IMR-90 (cell line): ENCODE measurements around the gene BMP5.

Experiments
- CEBPB ChIP-seq: IDR thresholded peaks from 2 replicates; pipeline ENCODE4 v1.6.1; 2012; ENCODE audit warnings: low read depth, low read length, improper control_type of control experiment
- CHD1 ChIP-seq: IDR thresholded peaks from 2 replicates; pipeline ENCODE4 v1.6.1; 2012; ENCODE audit warnings: low read depth, low read length, improper control_type of control experiment
- FOS ChIP-seq: fragments of 150-350 bp; IDR thresholded peaks from 2 replicates; pipeline ENCODE4 v1.6.1; 2016; ENCODE audit warnings: low read depth, low read length
- MAFK ChIP-seq: IDR thresholded peaks from 2 replicates; pipeline ENCODE4 v1.6.1; 2012; ENCODE audit warnings: low read depth, low read length, improper control_type of control experiment
- MXI1 ChIP-seq: IDR thresholded peaks from 2 replicates; pipeline ENCODE4 v1.6.1; 2012; ENCODE audit warnings: low read depth, mild to moderate bottlenecking, low read length, moderate library complexity, borderline replicate concordance
- POLR2A ChIP-seq: IDR thresholded peaks from 2 replicates; pipeline ENCODE4 v1.6.1; 2012; ENCODE audit warnings: mild to moderate bottlenecking, low read depth, low read length
- RAD21 ChIP-seq: IDR thresholded peaks from 2 replicates; pipeline ENCODE4 v1.6.1; 2012; ENCODE audit warnings: low read length, improper control_type of control experiment
- RCOR1 ChIP-seq: IDR thresholded peaks from 2 replicates; pipeline ENCODE4 v1.6.1; 2012; ENCODE audit warnings: mild to moderate bottlenecking, low read length, improper control_type of control experiment; ENCODE audit not compliant: insufficient replicate concordance
- RFX5 ChIP-seq: IDR thresholded peaks from 2 replicates; pipeline ENCODE4 v1.8.0; 2012; ENCODE audit warnings: low read depth, mild to moderate bottlenecking, low read length, moderate library complexity
- SMC3 ChIP-seq: fragments of 150-350 bp; IDR thresholded peaks from 2 replicates; pipeline ENCODE4 v1.6.1; 2016; ENCODE audit warnings: low read depth, mild to moderate bottlenecking, antibody characterized with exemption, low read length, moderate library complexity
- TF ChIP-seq, protein P1 (sequence below): conservative IDR thresholded peaks from 2 replicates; pipeline ENCODE4 v1.5.1; 2012; ENCODE audit warnings: mild to moderate bottlenecking, low read depth, low read length, improper control_type of control experiment
- TF ChIP-seq, protein P2 (sequence below): fragments of 150-350 bp; IDR thresholded peaks from 2 replicates; pipeline ENCODE4 v1.6.1; 2017; ENCODE audit warnings: mild to moderate bottlenecking, antibody characterized with exemption, low read length, low read depth

DNA sequence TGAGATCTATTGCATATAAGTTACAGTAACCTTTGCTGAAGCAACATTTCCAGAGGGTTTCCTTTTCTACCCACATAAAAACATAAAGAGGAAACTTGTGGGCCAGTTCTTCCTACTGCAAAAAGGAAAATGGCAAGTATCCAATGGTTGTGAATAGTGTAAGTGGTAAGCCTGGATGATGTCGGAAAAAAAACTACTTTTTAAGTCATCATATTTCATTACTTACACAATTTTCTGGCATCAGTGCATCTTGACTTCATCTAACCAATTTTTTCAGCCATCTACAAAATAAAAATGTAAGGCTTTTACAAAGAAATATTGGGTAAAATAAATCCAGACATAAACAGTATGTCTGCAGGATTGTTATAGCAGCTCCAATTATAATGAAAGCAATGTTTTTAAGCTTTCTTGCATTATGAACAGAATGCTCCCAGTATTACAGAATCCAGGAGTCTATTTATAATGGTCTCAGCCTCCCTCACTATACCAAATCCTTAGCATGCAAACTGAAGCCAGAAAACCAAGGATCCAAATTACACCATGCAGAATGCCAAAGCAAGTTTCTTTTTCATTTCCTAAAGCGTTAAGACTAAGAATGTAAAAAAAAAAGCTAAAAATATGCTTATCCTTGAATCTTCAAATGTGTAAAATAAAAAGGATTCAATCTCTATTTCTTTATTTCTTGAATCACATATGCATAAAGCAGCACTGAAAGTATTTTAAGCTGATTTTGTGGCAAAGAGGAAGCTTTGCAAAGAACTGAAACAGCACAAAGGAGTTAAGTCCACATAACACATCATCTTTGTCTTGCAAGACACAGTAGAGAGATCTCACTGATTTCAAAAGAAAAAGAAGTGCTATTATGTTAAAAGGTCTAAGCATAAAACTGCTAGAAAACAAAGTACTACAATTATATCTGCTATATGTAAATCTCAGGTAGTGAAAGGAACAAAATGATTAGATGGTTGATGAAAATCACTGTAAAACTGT, 169.6 kb downstream of the BMP5 start:
- TF ChIP-seq, protein P1, sequence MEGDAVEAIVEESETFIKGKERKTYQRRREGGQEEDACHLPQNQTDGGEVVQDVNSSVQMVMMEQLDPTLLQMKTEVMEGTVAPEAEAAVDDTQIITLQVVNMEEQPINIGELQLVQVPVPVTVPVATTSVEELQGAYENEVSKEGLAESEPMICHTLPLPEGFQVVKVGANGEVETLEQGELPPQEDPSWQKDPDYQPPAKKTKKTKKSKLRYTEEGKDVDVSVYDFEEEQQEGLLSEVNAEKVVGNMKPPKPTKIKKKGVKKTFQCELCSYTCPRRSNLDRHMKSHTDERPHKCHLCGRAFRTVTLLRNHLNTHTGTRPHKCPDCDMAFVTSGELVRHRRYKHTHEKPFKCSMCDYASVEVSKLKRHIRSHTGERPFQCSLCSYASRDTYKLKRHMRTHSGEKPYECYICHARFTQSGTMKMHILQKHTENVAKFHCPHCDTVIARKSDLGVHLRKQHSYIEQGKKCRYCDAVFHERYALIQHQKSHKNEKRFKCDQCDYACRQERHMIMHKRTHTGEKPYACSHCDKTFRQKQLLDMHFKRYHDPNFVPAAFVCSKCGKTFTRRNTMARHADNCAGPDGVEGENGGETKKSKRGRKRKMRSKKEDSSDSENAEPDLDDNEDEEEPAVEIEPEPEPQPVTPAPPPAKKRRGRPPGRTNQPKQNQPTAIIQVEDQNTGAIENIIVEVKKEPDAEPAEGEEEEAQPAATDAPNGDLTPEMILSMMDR: no peak
- TF ChIP-seq POLR2A (no peak), FOS (no peak), RAD21 (no peak), RFX5 (no peak), MXI1 (no peak), CHD1 (no peak), MAFK (no peak), SMC3 (no peak), RCOR1 (no peak), CEBPB (no peak)
- TF ChIP-seq, protein P2, sequence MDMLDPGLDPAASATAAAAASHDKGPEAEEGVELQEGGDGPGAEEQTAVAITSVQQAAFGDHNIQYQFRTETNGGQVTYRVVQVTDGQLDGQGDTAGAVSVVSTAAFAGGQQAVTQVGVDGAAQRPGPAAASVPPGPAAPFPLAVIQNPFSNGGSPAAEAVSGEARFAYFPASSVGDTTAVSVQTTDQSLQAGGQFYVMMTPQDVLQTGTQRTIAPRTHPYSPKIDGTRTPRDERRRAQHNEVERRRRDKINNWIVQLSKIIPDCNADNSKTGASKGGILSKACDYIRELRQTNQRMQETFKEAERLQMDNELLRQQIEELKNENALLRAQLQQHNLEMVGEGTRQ: no peak
